Right kidney (tissue), 1 donor: Measurements from ENCODE around the gene SPATA20.

ENCODE experiments used
- DNase-seq: peaks from one replicate; pipeline ENCODE4 v3.0.0-alpha.2; 2016

The SPATA20 gene

GRCh38 chr17:50518384-50519023 is 28.5 kb upstream of the SPATA20 start:
- peak; percentile 38 for DNase-seq

- no peak for DNase-seq
These were observed 27.7 kb upstream of the SPATA20 start for GRCh38 chr17:50519141-50519834.

GRCh38 chr17:50520483-50520882 is 26.5 kb upstream of the SPATA20 start:
- DNase-seq = no peak

GRCh38 chr17:50521514-50521913 is 25.5 kb upstream of the SPATA20 start:
- no peak for DNase-seq

- no peak for DNase-seq
These were observed 24.2 kb upstream of the SPATA20 start for GRCh38 chr17:50522766-50523165.

- DNase-seq = peak; percentile 22
These were observed 23.8 kb upstream of the SPATA20 start for GRCh38 chr17:50523208-50523607.

DNA sequence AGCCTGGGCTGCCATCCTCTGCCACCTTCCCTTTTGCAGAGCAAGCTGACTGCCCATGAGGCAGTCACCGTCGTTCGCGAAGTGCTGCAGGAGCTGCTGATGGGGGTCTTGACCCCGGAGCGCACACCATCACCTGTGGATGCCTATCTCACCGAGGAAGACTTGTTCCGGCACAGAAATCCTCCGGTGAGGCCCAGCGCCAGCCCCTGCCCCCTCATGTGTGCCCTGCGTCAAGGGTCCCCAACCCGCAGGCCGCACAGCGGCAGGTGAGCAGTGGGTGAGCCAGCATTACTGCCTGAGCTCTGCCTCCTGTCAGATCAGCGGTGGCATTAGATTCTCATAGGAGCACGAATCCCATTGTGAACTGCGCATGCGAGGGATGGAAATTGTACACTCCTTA is 22.1 kb upstream of the SPATA20 start:
- no peak for DNase-seq

- DNase-seq = no peak
These were observed 19.7 kb upstream of the SPATA20 start for GRCh38 chr17:50527155-50527762.

DNA sequence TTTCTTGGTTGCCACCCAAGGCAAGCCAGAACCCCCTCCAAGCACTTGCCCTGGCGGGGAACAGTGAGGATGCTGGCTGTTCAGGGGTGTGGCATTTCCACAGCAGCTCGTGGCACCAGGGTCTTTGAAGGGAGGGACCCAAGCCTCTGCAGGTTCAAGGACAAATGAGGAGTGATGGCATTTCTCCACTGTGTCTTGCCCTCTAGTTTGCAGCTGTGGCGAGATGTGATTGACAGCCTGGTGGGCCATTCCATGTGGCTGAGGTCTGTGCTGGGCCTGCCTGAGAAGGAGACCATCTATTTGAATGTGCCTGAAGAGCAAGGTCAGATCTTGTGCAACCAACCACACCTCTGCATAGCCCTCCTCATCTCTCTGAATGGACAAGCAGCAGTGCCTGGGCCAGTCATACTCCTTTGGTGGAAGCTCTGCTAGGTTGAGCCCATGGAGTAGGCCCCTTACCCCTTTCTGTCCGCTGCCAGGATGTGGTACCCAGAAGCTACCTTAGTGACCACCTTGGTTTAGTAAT is 19.0 kb upstream of the SPATA20 start:
- DNase-seq = no peak

GRCh38 chr17:50529849-50530248 is 17.1 kb upstream of the SPATA20 start:
- no peak for DNase-seq

- no peak for DNase-seq
These were observed 15.4 kb upstream of the SPATA20 start for GRCh38 chr17:50531428-50532025.

- DNase-seq = peak; percentile 65
These were observed 14.4 kb upstream of the SPATA20 start, which contains the start of gene EPN3 for GRCh38 chr17:50532452-50533024. TSS of gene EPN3 (plus strand) at chr17:50532735. CDS start at chr17:50536557, 3,822 bp downstream.

- no peak for DNase-seq
These were observed 13.8 kb upstream of the SPATA20 start for GRCh38 chr17:50533185-50533584.

DNA sequence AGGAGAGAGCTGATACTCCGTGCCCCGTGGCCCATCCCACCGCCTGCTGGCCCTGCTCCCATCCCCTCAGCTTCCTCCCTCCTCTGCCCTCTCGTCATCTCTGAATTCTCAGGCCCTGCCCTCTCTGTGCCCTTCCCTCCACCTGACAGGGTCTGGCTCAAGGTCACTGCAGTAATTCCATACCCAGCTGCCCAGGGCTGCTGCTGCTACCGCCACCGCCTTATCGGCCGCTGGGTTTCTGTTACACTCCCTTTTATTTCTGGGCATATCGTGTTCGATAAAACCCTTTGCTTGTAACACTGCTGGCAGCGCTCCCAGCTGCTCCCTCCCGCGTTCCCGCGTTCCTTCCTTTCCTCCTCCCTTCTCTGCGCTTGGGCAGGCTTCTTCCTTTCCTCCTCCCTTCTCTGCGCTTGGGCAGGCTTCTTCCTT is 13.2 kb upstream of the SPATA20 start:
- peak; percentile 70 for DNase-seq

DNA sequence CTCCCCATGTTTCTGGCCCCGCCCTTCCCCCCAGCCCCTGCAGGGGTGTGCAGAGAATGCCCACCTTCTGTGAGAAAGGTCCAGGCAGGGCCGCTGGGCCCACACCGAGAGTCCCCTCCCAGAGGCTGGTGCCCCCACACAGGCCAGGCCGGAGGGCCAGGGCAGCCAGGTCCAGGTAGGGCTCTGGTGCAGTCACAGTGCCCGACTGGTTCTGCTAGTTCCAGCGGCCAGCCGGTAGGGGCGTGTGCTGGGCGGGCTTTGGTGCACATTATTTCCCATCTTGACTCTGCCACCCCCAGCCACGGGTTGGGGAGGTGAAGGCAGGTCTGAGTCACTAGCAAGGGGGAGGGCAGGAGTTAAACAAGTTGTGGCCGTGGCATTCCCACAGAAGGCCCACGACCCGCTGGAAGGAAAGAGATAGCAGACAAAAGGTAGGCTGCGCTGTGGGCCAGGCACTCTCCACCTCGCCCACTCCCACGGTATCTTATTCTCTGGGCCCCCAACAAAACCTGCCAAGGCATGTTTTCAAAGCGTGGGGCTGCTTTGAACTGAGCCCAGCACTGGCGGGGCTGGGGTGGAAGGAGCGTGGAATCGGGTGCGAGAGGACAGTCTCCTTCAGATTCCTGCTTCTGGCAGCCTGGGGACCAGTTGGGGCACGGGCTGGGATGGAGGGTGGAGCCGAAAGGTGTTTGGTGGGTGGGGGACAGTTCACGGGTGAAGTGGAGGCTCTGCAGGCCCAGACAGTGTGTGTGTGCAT is 12.6 kb upstream of the SPATA20 start:
- DNase-seq = peak; percentile 66

DNA sequence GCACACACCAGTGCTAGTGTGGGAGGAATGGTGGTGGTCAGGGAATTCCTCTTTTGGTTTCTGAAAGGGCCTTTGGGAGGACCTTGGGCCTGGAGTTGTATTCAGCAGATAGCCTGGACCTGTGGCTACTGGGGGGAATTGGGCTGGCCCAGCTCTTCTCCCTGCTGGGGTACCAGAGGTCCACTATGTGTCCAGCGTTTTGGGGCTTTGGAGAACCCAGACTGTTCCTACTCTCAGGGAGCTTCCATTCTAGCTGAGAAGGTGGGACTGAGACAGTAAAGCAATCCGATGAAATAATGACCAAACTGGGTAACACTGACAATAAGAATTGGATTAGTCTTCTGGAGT is 12.0 kb upstream of the SPATA20 start:
- no peak for DNase-seq

DNA sequence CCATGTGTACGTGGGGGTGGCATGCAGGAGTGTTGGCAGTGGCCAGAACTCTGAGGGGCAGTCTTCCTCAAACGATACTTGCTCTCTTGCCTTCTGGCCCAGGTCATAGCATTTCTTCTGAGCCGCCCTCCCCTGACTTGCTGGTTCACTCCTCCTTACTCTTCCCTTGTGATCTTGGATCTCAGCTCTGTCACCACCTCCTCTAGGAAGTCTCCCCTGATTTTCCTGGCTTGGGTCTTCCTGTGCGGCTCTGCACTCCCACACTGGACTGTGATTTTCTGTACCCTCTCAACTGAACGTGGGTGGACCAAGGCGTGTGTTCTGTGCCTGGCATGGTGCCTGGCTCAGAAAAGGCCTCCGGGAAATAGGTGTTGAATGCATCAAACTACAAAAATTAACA is 11.6 kb upstream of the SPATA20 start:
- no peak for DNase-seq

DNA sequence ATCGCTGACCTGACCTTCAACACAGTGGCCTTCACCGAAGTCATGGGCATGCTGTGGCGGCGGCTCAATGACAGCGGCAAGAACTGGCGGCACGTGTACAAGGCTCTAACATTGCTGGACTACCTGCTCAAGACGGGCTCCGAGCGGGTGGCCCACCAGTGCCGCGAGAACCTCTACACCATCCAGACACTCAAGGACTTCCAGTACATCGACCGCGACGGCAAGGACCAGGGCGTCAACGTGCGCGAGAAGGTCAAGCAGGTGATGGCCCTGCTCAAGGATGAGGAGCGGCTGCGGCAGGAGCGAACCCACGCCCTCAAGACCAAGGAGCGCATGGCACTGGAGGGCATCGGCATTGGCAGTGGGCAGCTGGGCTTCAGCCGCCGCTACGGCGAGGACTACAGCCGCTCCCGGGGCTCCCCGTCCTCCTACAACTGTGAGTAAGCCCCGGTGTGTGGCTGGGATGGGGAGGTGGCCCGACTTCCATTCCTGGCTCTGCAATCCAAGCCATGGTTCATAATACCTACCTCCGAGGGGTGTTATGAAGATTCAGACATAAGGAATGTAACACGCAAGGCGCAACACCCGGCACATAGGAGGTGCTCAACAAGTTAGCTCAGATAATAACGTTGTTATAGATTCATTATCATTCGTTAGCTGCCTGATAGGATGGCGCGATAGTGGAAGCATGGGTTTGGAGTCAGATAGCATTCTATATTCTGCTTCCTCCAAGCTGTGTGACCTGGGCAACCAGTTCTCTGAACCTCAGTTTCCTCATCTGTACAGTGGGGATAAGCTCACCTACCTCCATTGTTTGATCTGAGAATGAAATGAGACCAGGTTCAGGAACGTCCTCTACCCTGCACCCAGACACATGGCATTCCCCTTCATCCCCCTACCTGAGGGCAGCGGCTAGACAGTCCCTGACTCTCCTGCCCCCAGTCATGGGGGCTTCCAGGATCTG is 10.0 kb upstream of the SPATA20 start:
- no peak for DNase-seq

- no peak for DNase-seq
These were observed 9.0 kb upstream of the SPATA20 start for GRCh38 chr17:50537721-50538548.
